Endothelial cell (in vitro differentiated cells): ENCODE data around the gene TPX2. TPM values are rescaled to one million over a fixed set of nuclear protein-coding genes. Genes with fewer than 3 reads are reported as not detected.

Source experiments
- DNase-seq: peaks from one replicate; pipeline ENCODE4 v3.0.0; 2021; ENCODE audit warnings: low spot score
- H3K27ac Mint-ChIP-seq: one replicate; pipeline ENCODE4 v1.8.0; 2021; ENCODE audit warnings: mixed read lengths, inconsistent platforms; ENCODE audit not compliant: unreplicated experiment
- H3K27me3 Mint-ChIP-seq: one replicate; pipeline ENCODE4 v1.8.0; 2021; ENCODE audit warnings: mild to moderate bottlenecking, moderate library complexity, mixed read lengths, inconsistent platforms; ENCODE audit not compliant: unreplicated experiment
- H3K36me3 Mint-ChIP-seq: one replicate; pipeline ENCODE4 v1.8.0; 2021; ENCODE audit warnings: mild to moderate bottlenecking, low read depth, mixed read lengths, inconsistent platforms; ENCODE audit not compliant: unreplicated experiment
- H3K4me1 Mint-ChIP-seq: one replicate; pipeline ENCODE4 v1.8.0; 2021; ENCODE audit warnings: mild to moderate bottlenecking, mixed read lengths, inconsistent platforms; ENCODE audit not compliant: unreplicated experiment
- H3K4me3 Mint-ChIP-seq: one replicate; pipeline ENCODE4 v1.8.0; 2021; ENCODE audit warnings: mild to moderate bottlenecking, mixed read lengths, inconsistent platforms; ENCODE audit not compliant: unreplicated experiment
- H3K9me3 Mint-ChIP-seq: one replicate; pipeline ENCODE4 v1.8.0; 2021; ENCODE audit warnings: mixed read lengths, inconsistent platforms; ENCODE audit not compliant: unreplicated experiment
- total RNA-seq: library from RNA; stranded (reverse); fragmentation: NEBNext Ultra II Directional; extraction: Animal tissue kit (Norgen Biotek cat#: 25700); gene quantifications from one replicate; pipeline ENCODE4 v1.2.1, GENCODE V29; 2021; ENCODE audit not compliant: unreplicated experiment
- TF ChIP-seq, protein P1 (sequence below): fragments of 200-600 bp; sonication (generic); IDR thresholded peaks from one replicate; pipeline ENCODE4 v1.5.0; 2021; ENCODE audit warnings: antibody characterized with exemption; ENCODE audit not compliant: unreplicated experiment

The TPX2 gene
- total RNA-seq, 1 donor from 2014 or later, result 27.2 TPM

DNA sequence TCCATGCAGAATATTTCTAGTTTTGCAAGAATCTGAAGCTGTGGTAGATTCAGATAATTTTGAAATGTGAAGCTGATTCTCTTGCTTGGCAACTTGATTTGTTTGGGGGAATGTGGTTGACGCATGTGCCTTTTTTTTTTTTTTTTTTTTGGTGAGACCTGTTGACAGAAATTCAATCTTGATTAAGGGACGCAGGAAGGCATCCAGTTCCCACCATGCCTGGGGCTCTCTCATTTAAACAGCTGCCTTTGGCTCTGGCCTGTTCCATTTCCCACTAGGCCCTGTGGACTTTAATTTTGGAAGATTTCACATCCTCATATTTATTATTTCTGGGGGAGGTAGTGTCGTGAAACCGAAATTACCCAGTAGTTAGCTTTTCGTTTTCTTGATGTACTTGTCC, 8.6 kb downstream of the TPX2 start:
- H3K36me3 Mint-ChIP-seq, result no peaks in the 10 kb centered on the region
- H3K9me3 Mint-ChIP-seq, result no peaks in the 10 kb centered on the region
- no peak overlapping the region for H3K27ac Mint-ChIP-seq
- H3K4me3 Mint-ChIP-seq, result no peak overlapping the region
- H3K27me3 Mint-ChIP-seq, result peaks cover 1% of the 10 kb centered on the region
- no peak for DNase-seq
- TF ChIP-seq, protein P1, sequence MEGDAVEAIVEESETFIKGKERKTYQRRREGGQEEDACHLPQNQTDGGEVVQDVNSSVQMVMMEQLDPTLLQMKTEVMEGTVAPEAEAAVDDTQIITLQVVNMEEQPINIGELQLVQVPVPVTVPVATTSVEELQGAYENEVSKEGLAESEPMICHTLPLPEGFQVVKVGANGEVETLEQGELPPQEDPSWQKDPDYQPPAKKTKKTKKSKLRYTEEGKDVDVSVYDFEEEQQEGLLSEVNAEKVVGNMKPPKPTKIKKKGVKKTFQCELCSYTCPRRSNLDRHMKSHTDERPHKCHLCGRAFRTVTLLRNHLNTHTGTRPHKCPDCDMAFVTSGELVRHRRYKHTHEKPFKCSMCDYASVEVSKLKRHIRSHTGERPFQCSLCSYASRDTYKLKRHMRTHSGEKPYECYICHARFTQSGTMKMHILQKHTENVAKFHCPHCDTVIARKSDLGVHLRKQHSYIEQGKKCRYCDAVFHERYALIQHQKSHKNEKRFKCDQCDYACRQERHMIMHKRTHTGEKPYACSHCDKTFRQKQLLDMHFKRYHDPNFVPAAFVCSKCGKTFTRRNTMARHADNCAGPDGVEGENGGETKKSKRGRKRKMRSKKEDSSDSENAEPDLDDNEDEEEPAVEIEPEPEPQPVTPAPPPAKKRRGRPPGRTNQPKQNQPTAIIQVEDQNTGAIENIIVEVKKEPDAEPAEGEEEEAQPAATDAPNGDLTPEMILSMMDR, result no peak
- no peaks in the 10 kb centered on the region for H3K4me1 Mint-ChIP-seq

DNA sequence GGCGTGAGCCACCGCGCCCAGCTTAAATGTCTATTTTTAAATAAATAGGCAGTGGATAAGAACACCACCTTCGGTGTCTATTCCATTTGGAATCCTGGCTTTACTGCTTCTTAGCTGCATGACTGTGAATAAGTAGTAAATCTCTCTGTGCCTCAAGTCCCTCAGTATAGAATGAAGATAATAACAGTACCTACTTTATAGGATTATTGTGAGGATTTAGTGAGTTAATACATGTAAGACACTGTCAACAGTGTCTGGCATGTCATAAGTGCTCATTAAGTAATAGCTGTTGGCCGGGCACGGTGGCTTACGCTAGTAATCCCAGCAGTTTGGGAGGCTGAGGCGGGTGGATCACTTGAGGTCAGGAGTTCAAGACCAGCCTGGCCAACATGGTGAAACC, 10.1 kb downstream of the TPX2 start:
- no peaks in the 10 kb centered on the region for H3K9me3 Mint-ChIP-seq
- no peaks in the 10 kb centered on the region for H3K27me3 Mint-ChIP-seq
- no peak overlapping the region for H3K27ac Mint-ChIP-seq
- H3K36me3 Mint-ChIP-seq, result no peaks in the 10 kb centered on the region
- TF ChIP-seq, protein P1, result no peak
- H3K4me1 Mint-ChIP-seq, result no peaks in the 10 kb centered on the region
- no peak overlapping the region for H3K4me3 Mint-ChIP-seq
- DNase-seq, result no peak

DNA sequence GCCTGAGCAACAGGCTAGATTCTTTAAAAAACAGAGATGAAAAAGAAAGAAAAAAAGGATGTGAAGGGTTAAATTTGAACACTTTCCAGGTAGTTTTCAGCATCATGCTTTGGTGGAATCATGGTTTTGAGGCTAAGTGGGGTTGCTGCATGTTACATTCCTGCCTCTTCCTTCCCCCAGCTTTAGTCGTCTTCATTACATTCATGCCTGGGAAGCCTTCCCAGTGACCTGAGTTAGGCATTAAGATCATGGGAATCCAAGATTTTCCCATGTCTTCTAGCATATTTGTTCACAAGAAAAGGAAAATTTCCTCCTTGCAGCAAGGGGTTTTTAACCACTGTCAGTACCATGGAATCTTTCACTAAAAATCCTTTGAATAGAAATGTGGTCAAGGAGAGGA, 12.0 kb downstream of the TPX2 start:
- Mint-ChIP-seq H3K27me3 (no peaks in the 10 kb centered on the region), H3K9me3 (no peaks in the 10 kb centered on the region), H3K4me1 (no peaks in the 10 kb centered on the region), H3K36me3 (no peaks in the 10 kb centered on the region), H3K27ac (no peak overlapping the region), H3K4me3 (no peak overlapping the region)
- no peak for DNase-seq
- TF ChIP-seq, protein P1, result no peak

DNA sequence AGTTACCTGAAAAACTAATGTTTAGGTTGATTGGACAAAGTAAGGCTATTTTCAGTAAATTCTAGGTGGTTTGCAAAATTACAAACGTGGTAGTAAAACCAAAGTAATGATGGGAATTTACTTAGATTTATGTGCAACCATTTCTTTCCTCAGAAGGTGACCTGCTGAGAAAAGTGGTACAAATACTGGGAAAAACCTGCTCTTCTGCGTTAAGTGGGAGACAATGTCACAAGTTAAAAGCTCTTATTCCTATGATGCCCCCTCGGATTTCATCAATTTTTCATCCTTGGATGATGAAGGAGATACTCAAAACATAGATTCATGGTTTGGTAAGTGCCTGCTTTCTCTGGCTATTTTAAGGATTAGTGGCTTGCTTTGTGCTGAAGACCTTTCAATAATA, 18.2 kb downstream of the TPX2 start:
- Mint-ChIP-seq H3K27ac (no peak overlapping the region), H3K4me3 (no peak overlapping the region), H3K36me3 (peaks cover 4% of the 10 kb centered on the region), H3K9me3 (no peaks in the 10 kb centered on the region), H3K27me3 (peaks cover 2% of the 10 kb centered on the region), H3K4me1 (no peaks in the 10 kb centered on the region)
- no peak for DNase-seq
- TF ChIP-seq, protein P1, result no peak

DNA sequence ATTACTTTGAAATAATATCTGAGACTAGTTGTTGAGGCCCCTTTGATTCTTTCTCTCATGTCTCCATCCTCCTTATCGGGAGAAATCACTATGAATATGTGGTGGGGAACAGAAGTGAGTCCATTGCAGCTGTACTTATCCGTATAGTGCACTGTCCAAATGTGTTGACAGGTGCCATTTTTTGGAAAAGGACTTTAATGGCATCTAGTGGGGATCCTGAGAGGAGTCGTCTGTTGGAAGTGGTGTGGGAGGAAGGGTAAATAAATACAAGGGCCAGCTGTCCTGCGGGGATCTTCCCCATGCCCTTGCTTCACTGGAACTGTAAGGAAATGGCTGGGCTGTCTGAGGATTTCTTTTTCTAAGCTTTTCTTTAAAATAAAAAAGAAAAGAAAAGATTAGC, 19.4 kb downstream of the TPX2 start:
- DNase-seq, result no peak
- peaks cover 2% of the 10 kb centered on the region for H3K27me3 Mint-ChIP-seq
- no peaks in the 10 kb centered on the region for H3K4me1 Mint-ChIP-seq
- no peaks in the 10 kb centered on the region for H3K9me3 Mint-ChIP-seq
- peaks cover 4% of the 10 kb centered on the region for H3K36me3 Mint-ChIP-seq
- no peak overlapping the region for H3K27ac Mint-ChIP-seq
- H3K4me3 Mint-ChIP-seq, result no peak overlapping the region
- TF ChIP-seq, protein P1, result no peak
